HEK293 (cell line): Measurements from ENCODE around the gene KLRC3.
A peak's percentile ranks its signal among the peaks of the same experiment; 100 is the strongest.

Source experiments
- BCL11B ChIP-seq: fragments of 450-650 bp; formaldehyde crosslinking; IDR thresholded peaks from 2 replicates; pipeline ENCODE4 v1.5.1; 2016; ENCODE audit warnings: low read depth, missing biosample characterization, missing genetic modification characterization
- BCL6B ChIP-seq: fragments of 450-650 bp; formaldehyde crosslinking; IDR thresholded peaks from 2 replicates; pipeline ENCODE4 v1.5.1; 2017; ENCODE audit warnings: missing biosample characterization, missing genetic modification characterization
- CTCF ChIP-seq: fragments of 450-650 bp; formaldehyde crosslinking; IDR thresholded peaks from 2 replicates; pipeline ENCODE4 v1.5.1; 2016; ENCODE audit warnings: missing biosample characterization, missing genetic modification characterization
- PATZ1 ChIP-seq: fragments of 450-650 bp; formaldehyde crosslinking; IDR thresholded peaks from 2 replicates; pipeline ENCODE4 v1.5.1; 2016; ENCODE audit warnings: missing biosample characterization, missing genetic modification characterization
- PRDM6 ChIP-seq: fragments of 450-650 bp; formaldehyde crosslinking; IDR thresholded peaks from 2 replicates; pipeline ENCODE4 v1.5.1; 2017; ENCODE audit warnings: missing biosample characterization, missing genetic modification characterization
- SP2 ChIP-seq: fragments of 450-650 bp; formaldehyde crosslinking; IDR thresholded peaks from 2 replicates; pipeline ENCODE4 v1.5.1; 2016; ENCODE audit warnings: missing biosample characterization, missing genetic modification characterization
- SP3 ChIP-seq: fragments of 450-650 bp; formaldehyde crosslinking; IDR thresholded peaks from 2 replicates; pipeline ENCODE4 v1.5.1; 2016; ENCODE audit warnings: missing biosample characterization, missing genetic modification characterization
- SP7 ChIP-seq: fragments of 450-650 bp; formaldehyde crosslinking; IDR thresholded peaks from 2 replicates; pipeline ENCODE4 v1.5.1; 2016; ENCODE audit warnings: missing biosample characterization, missing genetic modification characterization
- YY1 ChIP-seq: fragments of 450-650 bp; formaldehyde crosslinking; IDR thresholded peaks from 2 replicates; pipeline ENCODE4 v1.5.1; 2018; ENCODE audit warnings: missing biosample characterization, missing genetic modification characterization
- YY2 ChIP-seq: fragments of 450-650 bp; formaldehyde crosslinking; IDR thresholded peaks from 2 replicates; pipeline ENCODE4 v1.5.1; 2016; ENCODE audit warnings: missing biosample characterization, missing genetic modification characterization
- ZBTB7A ChIP-seq: fragments of 450-650 bp; formaldehyde crosslinking; IDR thresholded peaks from 2 replicates; pipeline ENCODE4 v1.5.1; 2016; ENCODE audit warnings: low read depth, missing biosample characterization, missing genetic modification characterization
- ZNF140 ChIP-seq: fragments of 450-650 bp; formaldehyde crosslinking; IDR thresholded peaks from 2 replicates; pipeline ENCODE4 v1.5.1; 2016; ENCODE audit warnings: missing biosample characterization, missing genetic modification characterization
- ZNF157 ChIP-seq: fragments of 450-650 bp; formaldehyde crosslinking; IDR thresholded peaks from 2 replicates; pipeline ENCODE4 v1.5.1; 2016; ENCODE audit warnings: missing biosample characterization, missing genetic modification characterization
- ZNF184 ChIP-seq: fragments of 450-650 bp; IDR thresholded peaks from 2 replicates; pipeline ENCODE4 v1.5.1; 2018; ENCODE audit warnings: missing biosample characterization, mild to moderate bottlenecking, missing genetic modification characterization
- ZNF211 ChIP-seq: fragments of 450-650 bp; formaldehyde crosslinking; IDR thresholded peaks from 2 replicates; pipeline ENCODE4 v1.5.1; 2016; ENCODE audit warnings: low read depth, missing biosample characterization, missing genetic modification characterization
- ZNF362 ChIP-seq: fragments of 450-650 bp; formaldehyde crosslinking; IDR thresholded peaks from 2 replicates; pipeline ENCODE4 v1.5.1; 2016; ENCODE audit warnings: missing biosample characterization, missing genetic modification characterization
- ZNF518A ChIP-seq: fragments of 450-650 bp; formaldehyde crosslinking; conservative IDR thresholded peaks from 2 replicates; pipeline ENCODE4 v1.5.1; 2016; ENCODE audit warnings: low read depth, missing biosample characterization, missing genetic modification characterization
- ZNF571 ChIP-seq: fragments of 450-650 bp; formaldehyde crosslinking; IDR thresholded peaks from 2 replicates; pipeline ENCODE4 v1.5.0; 2017; ENCODE audit warnings: missing biosample characterization, missing genetic modification characterization
- ZNF654 ChIP-seq: fragments of 450-650 bp; formaldehyde crosslinking; IDR thresholded peaks from 2 replicates; pipeline ENCODE4 v1.5.1; 2016; ENCODE audit warnings: low read depth, missing biosample characterization, missing genetic modification characterization
- ZNF747 ChIP-seq: fragments of 450-650 bp; formaldehyde crosslinking; IDR thresholded peaks from 2 replicates; pipeline ENCODE4 v1.5.1; 2016; ENCODE audit warnings: missing biosample characterization, missing genetic modification characterization
- ZNF791 ChIP-seq: fragments of 450-650 bp; formaldehyde crosslinking; IDR thresholded peaks from 2 replicates; pipeline ENCODE4 v1.5.1; 2016; ENCODE audit warnings: missing biosample characterization, missing genetic modification characterization
- TF ChIP-seq, protein P1 (sequence below): sonication (generic); formaldehyde crosslinking; IDR thresholded peaks from 2 replicates; pipeline ENCODE4 v1.8.1; 2022; ENCODE audit warnings: mild to moderate bottlenecking, moderate library complexity, missing genetic modification reagents
- TF ChIP-seq, protein P2 (sequence below): fragments of 450-650 bp; formaldehyde crosslinking; IDR thresholded peaks from 2 replicates; pipeline ENCODE4 v1.5.1; 2016; ENCODE audit warnings: missing biosample characterization, missing genetic modification characterization

The KLRC3 gene

DNA sequence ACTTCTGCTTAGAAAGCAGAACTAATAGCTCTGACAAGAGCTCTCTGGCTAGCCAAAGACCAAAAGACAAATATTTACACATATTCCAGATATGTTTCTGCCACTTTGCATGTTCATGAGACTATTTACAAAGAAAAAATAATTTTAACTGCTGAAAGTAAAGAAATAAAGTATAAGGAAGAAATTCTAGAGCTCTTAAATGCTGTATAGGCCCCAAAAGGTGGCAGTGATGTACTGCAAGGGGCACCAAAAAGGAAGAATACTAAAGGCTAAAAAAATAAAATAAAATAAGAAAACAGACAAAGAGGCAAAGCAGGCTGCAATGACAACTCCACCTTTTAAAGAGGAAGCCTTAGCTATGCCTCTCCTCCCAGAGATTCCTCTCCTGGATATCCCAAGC, 53.5 kb downstream of the KLRC3 start (continued):
- peak; percentile 74 for TF ChIP-seq CTCF
- no peak for TF ChIP-seq BCL6B (tag by site-specific recombination)
- no peak for TF ChIP-seq ZNF157 (tag by site-specific recombination)
- TF ChIP-seq SP2 (tag by site-specific recombination): no peak
- TF ChIP-seq, protein P1, sequence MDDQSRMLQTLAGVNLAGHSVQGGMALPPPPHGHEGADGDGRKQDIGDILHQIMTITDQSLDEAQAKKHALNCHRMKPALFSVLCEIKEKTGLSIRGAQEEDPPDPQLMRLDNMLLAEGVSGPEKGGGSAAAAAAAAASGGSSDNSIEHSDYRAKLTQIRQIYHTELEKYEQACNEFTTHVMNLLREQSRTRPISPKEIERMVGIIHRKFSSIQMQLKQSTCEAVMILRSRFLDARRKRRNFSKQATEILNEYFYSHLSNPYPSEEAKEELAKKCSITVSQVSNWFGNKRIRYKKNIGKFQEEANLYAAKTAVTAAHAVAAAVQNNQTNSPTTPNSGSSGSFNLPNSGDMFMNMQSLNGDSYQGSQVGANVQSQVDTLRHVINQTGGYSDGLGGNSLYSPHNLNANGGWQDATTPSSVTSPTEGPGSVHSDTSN (CRISPR knock-in tag): no peak
- no peak for TF ChIP-seq PRDM6 (tag by site-specific recombination)
- TF ChIP-seq YY2 (tag by site-specific recombination): no peak
- no peak for TF ChIP-seq ZNF571 (tag by site-specific recombination)
- TF ChIP-seq ZNF791 (tag by site-specific recombination): no peak
- TF ChIP-seq ZNF362 (tag by site-specific recombination): no peak
- TF ChIP-seq ZNF654 (tag by site-specific recombination): peak; percentile 90
- TF ChIP-seq ZNF747: no peak
- no peak for TF ChIP-seq YY1 (tag by site-specific recombination)
- TF ChIP-seq, protein P2, sequence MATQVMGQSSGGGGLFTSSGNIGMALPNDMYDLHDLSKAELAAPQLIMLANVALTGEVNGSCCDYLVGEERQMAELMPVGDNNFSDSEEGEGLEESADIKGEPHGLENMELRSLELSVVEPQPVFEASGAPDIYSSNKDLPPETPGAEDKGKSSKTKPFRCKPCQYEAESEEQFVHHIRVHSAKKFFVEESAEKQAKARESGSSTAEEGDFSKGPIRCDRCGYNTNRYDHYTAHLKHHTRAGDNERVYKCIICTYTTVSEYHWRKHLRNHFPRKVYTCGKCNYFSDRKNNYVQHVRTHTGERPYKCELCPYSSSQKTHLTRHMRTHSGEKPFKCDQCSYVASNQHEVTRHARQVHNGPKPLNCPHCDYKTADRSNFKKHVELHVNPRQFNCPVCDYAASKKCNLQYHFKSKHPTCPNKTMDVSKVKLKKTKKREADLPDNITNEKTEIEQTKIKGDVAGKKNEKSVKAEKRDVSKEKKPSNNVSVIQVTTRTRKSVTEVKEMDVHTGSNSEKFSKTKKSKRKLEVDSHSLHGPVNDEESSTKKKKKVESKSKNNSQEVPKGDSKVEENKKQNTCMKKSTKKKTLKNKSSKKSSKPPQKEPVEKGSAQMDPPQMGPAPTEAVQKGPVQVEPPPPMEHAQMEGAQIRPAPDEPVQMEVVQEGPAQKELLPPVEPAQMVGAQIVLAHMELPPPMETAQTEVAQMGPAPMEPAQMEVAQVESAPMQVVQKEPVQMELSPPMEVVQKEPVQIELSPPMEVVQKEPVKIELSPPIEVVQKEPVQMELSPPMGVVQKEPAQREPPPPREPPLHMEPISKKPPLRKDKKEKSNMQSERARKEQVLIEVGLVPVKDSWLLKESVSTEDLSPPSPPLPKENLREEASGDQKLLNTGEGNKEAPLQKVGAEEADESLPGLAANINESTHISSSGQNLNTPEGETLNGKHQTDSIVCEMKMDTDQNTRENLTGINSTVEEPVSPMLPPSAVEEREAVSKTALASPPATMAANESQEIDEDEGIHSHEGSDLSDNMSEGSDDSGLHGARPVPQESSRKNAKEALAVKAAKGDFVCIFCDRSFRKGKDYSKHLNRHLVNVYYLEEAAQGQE: no peak
- TF ChIP-seq SP7 (tag by site-specific recombination): 0 out of 2 replicates have a peak, but pooled peaks have one; percentile 18
- no peak for TF ChIP-seq BCL11B
- no peak for TF ChIP-seq ZNF184 (tag by site-specific recombination)
- TF ChIP-seq ZNF518A (tag by site-specific recombination): no peak
- peak; percentile 16; the same call in 1 of the 2 replicates for TF ChIP-seq SP3
- TF ChIP-seq PATZ1 (tag by site-specific recombination): no peak
- TF ChIP-seq ZNF140 (tag by site-specific recombination): no peak
- no peak for TF ChIP-seq ZNF211 (tag by site-specific recombination)
- no peak for TF ChIP-seq ZBTB7A (tag by site-specific recombination)
